Spleen (tissue), 7 donors: ENCODE results near the gene TFB2M.

ENCODE experiments used
- POLR2A ChIP-seq, 3 donors: fragments of 450-650 bp; IDR thresholded peaks; one replicate each; pipeline ENCODE4 v1.5.1; 2017; ENCODE audit warnings: antibody characterized with exemption in 3 of 3, mild to moderate bottlenecking in 1 of 3
- POLR2AphosphoS5 ChIP-seq, 3 donors: sonication (generic); formaldehyde crosslinking; IDR thresholded peaks; one replicate each; pipeline ENCODE4 v1.5.1; 2017; ENCODE audit warnings: antibody characterized with exemption in 3 of 3
- TF ChIP-seq, protein P1 (sequence below), 11 experiments: fragments of 200-600 bp in 7 of 11; fragments of 450-650 bp in 4 of 11; sonication (generic) in 4 of 11; IDR thresholded peaks in 8 of 11; conservative IDR thresholded peaks in 3 of 11; 1 replicate in 7 of 11; 2 replicates in 4 of 11; pipeline versions ENCODE4 v1.4.0 to v1.8.0; 2016 to 2021; ENCODE audit warnings: antibody characterized with exemption in 11 of 11, inconsistent platforms in 4 of 11, mild to moderate bottlenecking in 1 of 11
- donor health status: DM: no; HTN: no; CAD: no; lungs with moderate emphysema.
- donor health status: DM: no; HTN: no; CAD: no.
- donor health status: DM: no; HTN: no; CAD: no.

GRCh38 chr1:246608616-246609376, 42.7 kb upstream of the TFB2M start:
- TF ChIP-seq, protein P1, sequence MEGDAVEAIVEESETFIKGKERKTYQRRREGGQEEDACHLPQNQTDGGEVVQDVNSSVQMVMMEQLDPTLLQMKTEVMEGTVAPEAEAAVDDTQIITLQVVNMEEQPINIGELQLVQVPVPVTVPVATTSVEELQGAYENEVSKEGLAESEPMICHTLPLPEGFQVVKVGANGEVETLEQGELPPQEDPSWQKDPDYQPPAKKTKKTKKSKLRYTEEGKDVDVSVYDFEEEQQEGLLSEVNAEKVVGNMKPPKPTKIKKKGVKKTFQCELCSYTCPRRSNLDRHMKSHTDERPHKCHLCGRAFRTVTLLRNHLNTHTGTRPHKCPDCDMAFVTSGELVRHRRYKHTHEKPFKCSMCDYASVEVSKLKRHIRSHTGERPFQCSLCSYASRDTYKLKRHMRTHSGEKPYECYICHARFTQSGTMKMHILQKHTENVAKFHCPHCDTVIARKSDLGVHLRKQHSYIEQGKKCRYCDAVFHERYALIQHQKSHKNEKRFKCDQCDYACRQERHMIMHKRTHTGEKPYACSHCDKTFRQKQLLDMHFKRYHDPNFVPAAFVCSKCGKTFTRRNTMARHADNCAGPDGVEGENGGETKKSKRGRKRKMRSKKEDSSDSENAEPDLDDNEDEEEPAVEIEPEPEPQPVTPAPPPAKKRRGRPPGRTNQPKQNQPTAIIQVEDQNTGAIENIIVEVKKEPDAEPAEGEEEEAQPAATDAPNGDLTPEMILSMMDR (IDR thresholded peaks at IDR 0.05 in 8 of 11, conservative IDR thresholded peaks at IDR 0.05 in 3 of 11): peak in 6 of 11 experiments; percentile 13 to 53 (median 36)
- no peak for TF ChIP-seq POLR2A (IDR thresholded peaks at IDR 0.05)
- peak; percentile 11 to 78 (median 60) for TF ChIP-seq POLR2AphosphoS5 (IDR thresholded peaks at IDR 0.05)
